ENCODE results near the gene MPC1.
A peak's percentile ranks its signal among the peaks of the same experiment; 100 is the strongest.

MPC1 gene

DNA sequence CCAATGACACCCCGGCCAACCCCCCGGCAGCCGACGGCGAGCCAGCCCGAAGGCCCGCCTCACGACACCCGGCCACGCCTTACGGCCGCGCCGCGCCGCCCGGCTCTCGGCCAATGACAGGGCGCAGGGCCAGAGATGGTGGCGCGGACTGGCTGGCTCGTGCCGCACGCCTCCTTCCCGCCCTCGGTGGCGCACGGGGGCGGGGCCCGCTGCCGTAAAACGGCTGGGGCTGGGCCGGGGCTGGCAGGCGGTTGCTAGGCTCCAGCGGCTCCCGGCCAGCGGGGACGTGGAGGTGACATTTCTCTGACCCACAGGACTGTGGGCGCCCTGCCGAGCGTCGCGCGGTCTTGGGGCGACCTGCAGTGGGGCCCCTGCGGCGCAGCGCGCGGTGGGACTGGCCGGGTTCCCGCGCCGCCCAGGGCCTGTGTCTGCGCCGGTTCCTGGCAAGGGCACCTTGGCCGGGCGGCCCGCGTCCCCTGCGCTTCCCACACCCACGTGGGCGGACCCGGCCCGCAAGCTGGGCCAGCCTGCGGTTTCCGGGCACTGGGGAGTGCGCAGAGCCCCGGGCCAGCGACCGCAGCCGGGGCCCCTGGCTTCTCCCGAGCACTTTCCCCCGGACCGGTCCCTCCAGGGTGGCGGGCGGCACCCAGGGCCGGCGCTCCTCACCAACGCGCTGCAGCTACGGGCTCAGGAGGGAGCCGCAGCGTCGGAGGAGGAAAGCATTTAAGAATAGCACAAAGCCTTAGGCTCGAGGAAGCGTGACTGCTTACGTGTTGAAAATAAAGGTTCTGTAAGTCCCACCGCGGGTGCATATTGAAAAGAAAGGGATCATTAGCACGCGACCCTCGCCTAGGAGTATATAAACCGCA is at the start of gene MPC1:
MPC1 (minus strand) TSS at position 8 of the 869 bp plus-strand sequence. CDS start 64 bp downstream, outside the sequence.
- Histone ChIP-seq H3K4me1 (ENCODE audit: insufficient read depth, low read length) (peaks cover 8% of the 10 kb centered on the region), H3K9ac (ENCODE audit: low read length) (peak within 1 kb of the TSS; percentile 71), H3K36me3 (ENCODE audit: insufficient read depth, low read length) (no peaks in the 10 kb centered on the region)

DNA sequence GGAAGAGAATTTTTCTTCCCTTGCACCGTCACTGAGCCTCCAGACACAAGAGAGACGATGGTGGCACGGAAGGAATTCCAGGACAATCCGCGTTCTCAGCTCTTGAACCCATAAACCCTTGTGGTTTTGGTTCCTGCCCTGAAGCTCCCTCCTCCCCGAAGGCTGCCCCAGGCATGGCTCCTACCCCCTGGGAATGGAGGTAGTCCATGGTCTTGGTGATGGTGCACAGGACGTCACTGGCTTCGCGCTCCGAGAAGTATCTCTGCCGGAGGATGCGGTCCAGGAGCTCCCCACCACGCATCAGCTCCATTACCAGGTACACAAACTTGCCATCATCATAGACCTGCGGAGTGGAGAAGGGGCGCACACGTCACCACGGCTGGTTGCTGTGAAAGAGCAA is 47.5 kb upstream of the MPC1 start:
- Histone ChIP-seq H3K9me3 (ENCODE audit: low read length) (no peaks in the 10 kb centered on the region), H3K9ac (ENCODE audit: low read length) (no peak overlapping the region), H3K27ac (ENCODE audit: low read depth, low read length) (no peak overlapping the region), H3K36me3 (ENCODE audit: insufficient read depth, low read length) (peaks cover 6% of the 10 kb centered on the region), H3K4me3 (ENCODE audit: low read depth in 1 of 2, low read length in 2 of 2) (no peak overlapping the region), H3K27me3 (ENCODE audit: control insufficient read depth in 1 of 2, insufficient read depth in 2 of 2, low read length in 2 of 2) (no peaks in the 10 kb centered on the region), H3K4me1 (ENCODE audit: insufficient read depth, low read length) (no peaks in the 10 kb centered on the region)

More for the DNA sequence above, at the start of gene MPC1:
- no peaks in the 10 kb centered on the region for H3K27me3 ChIP-seq (ENCODE audit: control insufficient read depth in 1 of 2, insufficient read depth in 2 of 2, low read length in 2 of 2)
- H3K27ac ChIP-seq (ENCODE audit: low read depth, low read length) = peak within 1 kb of the TSS; percentile 83
- no peaks in the 10 kb centered on the region for H3K9me3 ChIP-seq (ENCODE audit: low read length)
- H3K4me3 ChIP-seq (ENCODE audit: low read depth in 1 of 2, low read length in 2 of 2) = peak within 1 kb of the TSS; percentile 72 to 83

DNA sequence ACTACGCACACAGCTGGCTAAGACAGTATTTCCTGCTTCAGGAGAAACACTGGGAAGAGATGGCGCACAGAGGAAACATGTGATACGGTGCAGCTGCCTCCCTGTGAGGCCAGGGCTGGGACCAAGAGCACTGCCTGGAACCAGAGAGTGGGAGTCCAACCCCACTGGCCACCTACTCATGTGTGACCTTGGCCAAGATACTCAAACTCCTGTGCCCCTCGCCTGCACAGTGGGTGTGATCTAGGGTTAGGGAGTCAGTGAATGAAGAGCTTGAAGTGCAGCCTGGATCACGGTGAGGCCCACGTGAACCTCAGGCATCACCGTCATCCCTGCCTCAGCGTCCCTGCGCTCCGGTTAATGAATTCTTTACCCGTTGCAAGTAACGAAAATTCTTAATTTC is 41.7 kb upstream of the MPC1 start:
- no peaks in the 10 kb centered on the region for H3K27me3 ChIP-seq (ENCODE audit: control insufficient read depth in 1 of 2, insufficient read depth in 2 of 2, low read length in 2 of 2)
- H3K27ac ChIP-seq (ENCODE audit: low read depth, low read length) = no peak overlapping the region
- no peak overlapping the region for H3K9ac ChIP-seq (ENCODE audit: low read length)
- no peak overlapping the region for H3K4me3 ChIP-seq (ENCODE audit: low read depth in 1 of 2, low read length in 2 of 2)
- no peaks in the 10 kb centered on the region for H3K9me3 ChIP-seq (ENCODE audit: low read length)
- H3K36me3 ChIP-seq (ENCODE audit: insufficient read depth, low read length) = peaks cover 4% of the 10 kb centered on the region
- H3K4me1 ChIP-seq (ENCODE audit: insufficient read depth, low read length) = no peaks in the 10 kb centered on the region

DNA sequence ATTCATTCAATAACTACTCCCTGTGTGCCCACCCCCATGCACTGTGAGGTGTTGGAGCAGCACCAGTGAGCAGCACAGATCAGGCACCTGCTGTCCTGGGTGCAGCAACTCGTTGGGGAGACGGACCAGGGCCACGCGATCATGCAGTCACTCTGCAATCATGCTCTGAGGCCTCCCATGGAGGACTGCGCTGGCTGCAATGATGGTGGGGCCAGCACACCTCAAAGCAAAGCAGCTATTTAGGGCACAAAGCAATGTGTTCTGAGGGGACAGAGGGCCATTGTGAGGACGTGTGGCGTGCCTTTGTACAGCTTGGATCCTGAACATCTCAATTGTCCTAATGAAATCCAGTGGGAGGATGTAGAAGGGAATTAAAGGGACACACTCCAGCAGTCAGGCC is 41.0 kb upstream of the MPC1 start:
- Histone ChIP-seq H3K36me3 (ENCODE audit: insufficient read depth, low read length) (peaks cover 5% of the 10 kb centered on the region), H3K4me1 (ENCODE audit: insufficient read depth, low read length) (no peaks in the 10 kb centered on the region), H3K4me3 (ENCODE audit: low read depth in 1 of 2, low read length in 2 of 2) (no peak overlapping the region), H3K27me3 (ENCODE audit: control insufficient read depth in 1 of 2, insufficient read depth in 2 of 2, low read length in 2 of 2) (no peaks in the 10 kb centered on the region), H3K9me3 (ENCODE audit: low read length) (no peaks in the 10 kb centered on the region), H3K9ac (ENCODE audit: low read length) (no peak overlapping the region), H3K27ac (ENCODE audit: low read depth, low read length) (no peak overlapping the region)

DNA sequence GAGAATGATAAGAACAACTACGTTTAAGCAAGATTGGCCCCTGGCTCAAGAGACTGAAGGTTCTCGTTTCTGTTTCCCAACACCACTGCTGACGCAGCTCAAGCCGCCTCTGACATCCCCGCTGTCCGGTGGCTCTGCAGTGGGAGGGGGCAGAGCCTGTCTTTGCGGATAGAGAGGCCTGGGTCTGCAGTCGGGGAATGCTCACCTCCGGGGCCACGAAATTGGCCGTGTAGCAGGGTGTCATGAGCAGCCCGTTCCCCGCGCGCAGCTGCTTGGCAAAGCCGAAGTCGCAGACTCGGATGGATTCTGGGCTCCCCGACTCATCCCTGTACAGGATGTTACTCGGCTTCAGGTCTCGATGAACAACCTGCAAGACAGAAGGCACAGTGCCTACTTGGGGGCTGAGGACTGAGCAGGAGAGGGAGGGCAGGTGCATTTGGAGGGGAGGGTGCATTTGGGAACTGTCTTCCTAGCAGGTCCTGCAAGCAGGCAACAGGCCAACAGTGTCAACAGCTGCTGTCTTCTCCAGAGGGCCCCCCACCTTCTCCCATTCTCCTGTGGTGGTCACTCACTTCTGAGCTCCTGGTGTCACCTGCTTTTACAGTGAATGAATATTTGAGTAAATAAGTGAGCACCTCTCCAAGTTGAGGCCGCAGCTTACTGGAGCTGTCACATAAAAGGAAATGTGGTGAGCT is 40.5 kb upstream of the MPC1 start:
- Histone ChIP-seq H3K4me3 (ENCODE audit: low read depth in 1 of 2, low read length in 2 of 2) (no peak overlapping the region), H3K9me3 (ENCODE audit: low read length) (no peaks in the 10 kb centered on the region), H3K27me3 (ENCODE audit: control insufficient read depth in 1 of 2, insufficient read depth in 2 of 2, low read length in 2 of 2) (no peaks in the 10 kb centered on the region), H3K36me3 (ENCODE audit: insufficient read depth, low read length) (peaks cover 11% of the 10 kb centered on the region), H3K27ac (ENCODE audit: low read depth, low read length) (no peak overlapping the region), H3K9ac (ENCODE audit: low read length) (no peak overlapping the region), H3K4me1 (ENCODE audit: insufficient read depth, low read length) (no peaks in the 10 kb centered on the region)

DNA sequence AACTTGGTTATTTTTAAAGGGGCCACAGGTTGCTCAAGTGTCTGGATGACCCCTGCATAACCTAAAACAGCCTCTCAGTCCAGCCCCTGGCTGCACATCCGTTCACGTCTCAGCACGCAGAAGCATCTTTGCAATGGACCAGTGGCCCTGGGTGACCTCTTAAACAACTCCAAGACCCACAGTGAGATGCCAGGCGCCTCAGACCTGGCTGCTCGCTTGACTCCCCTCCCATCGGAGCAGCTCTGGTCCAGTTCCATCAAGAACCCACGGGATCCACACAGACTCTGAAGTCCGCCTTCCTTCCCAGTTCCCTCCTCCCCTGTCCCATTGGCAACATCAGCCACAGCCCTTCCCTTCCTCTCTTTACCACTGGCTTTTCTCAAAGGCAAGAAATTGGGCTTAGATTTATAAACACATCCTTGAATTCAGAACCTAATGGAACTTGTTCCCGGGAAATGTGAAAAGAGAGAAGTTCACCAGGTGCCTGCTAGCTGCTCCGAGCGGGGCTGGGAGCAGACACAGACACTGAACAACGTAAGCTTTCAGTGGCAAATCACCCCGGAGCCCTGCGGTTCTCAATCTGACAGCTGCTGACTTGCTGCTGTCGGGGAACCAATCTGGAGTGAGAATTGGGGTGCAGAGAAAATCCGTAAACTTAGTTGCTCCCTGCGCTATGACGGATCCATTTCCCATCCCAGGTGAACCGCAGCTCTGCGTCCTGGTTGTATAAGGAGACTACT is 39.6 kb upstream of the MPC1 start:
- H3K36me3 ChIP-seq (ENCODE audit: insufficient read depth, low read length) = peaks cover 12% of the 10 kb centered on the region
- no peaks in the 10 kb centered on the region for H3K27me3 ChIP-seq (ENCODE audit: control insufficient read depth in 1 of 2, insufficient read depth in 2 of 2, low read length in 2 of 2)
- H3K9me3 ChIP-seq (ENCODE audit: low read length) = no peaks in the 10 kb centered on the region
- H3K4me3 ChIP-seq (ENCODE audit: low read depth in 1 of 2, low read length in 2 of 2) = no peak overlapping the region
- no peak overlapping the region for H3K9ac ChIP-seq (ENCODE audit: low read length)
- no peaks in the 10 kb centered on the region for H3K4me1 ChIP-seq (ENCODE audit: insufficient read depth, low read length)
- no peak overlapping the region for H3K27ac ChIP-seq (ENCODE audit: low read depth, low read length)

DNA sequence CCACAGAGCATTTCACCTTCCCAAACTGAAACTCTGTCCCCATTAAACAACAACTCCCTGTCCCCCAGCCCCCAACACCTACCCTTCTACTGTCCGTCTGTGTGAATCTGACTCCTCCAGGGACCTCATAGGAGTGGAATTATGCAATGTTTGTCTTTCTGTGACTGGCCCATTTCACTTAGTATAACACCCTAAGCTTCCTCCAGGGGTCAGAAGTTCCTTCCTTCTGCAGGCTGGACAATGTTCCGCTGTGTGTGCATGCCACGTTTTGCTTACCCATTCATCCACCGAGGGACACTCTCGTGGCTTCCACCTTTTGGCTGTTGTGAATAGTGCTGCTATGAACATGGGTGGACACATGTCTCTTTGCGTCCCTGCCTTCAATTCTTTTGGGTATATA is 37.6 kb upstream of the MPC1 start:
- H3K36me3 ChIP-seq (ENCODE audit: insufficient read depth, low read length) = peaks cover 12% of the 10 kb centered on the region
- no peak overlapping the region for H3K9ac ChIP-seq (ENCODE audit: low read length)
- no peak overlapping the region for H3K4me3 ChIP-seq (ENCODE audit: low read depth in 1 of 2, low read length in 2 of 2)
- no peak overlapping the region for H3K27ac ChIP-seq (ENCODE audit: low read depth, low read length)
- H3K9me3 ChIP-seq (ENCODE audit: low read length) = no peaks in the 10 kb centered on the region
- no peaks in the 10 kb centered on the region for H3K4me1 ChIP-seq (ENCODE audit: insufficient read depth, low read length)
- no peaks in the 10 kb centered on the region for H3K27me3 ChIP-seq (ENCODE audit: control insufficient read depth in 1 of 2, insufficient read depth in 2 of 2, low read length in 2 of 2)

DNA sequence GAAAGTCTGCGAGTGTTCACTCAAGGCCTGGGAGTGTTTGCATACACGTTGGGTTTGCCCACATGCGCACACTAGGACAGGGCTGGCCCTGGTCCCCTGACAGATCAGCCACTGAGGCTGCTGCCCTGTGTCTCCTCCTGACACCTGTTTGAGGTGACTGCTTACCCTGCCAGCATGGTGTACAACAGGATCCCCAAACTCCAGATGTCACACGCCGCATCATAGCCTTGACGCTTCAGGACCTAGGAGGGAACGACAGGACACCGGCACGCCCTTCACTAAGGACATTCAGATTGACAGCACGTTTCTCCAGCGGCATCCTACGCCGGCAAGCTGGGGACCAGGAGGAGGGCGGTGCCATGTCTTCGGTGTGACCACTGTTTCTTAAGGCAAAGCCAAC is 37.0 kb upstream of the MPC1 start:
- peaks cover 12% of the 10 kb centered on the region for H3K36me3 ChIP-seq (ENCODE audit: insufficient read depth, low read length)
- H3K27ac ChIP-seq (ENCODE audit: low read depth, low read length) = no peak overlapping the region
- H3K4me3 ChIP-seq (ENCODE audit: low read depth in 1 of 2, low read length in 2 of 2) = no peak overlapping the region
- no peaks in the 10 kb centered on the region for H3K9me3 ChIP-seq (ENCODE audit: low read length)
- no peaks in the 10 kb centered on the region for H3K4me1 ChIP-seq (ENCODE audit: insufficient read depth, low read length)
- no peaks in the 10 kb centered on the region for H3K27me3 ChIP-seq (ENCODE audit: control insufficient read depth in 1 of 2, insufficient read depth in 2 of 2, low read length in 2 of 2)
- H3K9ac ChIP-seq (ENCODE audit: low read length) = no peak overlapping the region

DNA sequence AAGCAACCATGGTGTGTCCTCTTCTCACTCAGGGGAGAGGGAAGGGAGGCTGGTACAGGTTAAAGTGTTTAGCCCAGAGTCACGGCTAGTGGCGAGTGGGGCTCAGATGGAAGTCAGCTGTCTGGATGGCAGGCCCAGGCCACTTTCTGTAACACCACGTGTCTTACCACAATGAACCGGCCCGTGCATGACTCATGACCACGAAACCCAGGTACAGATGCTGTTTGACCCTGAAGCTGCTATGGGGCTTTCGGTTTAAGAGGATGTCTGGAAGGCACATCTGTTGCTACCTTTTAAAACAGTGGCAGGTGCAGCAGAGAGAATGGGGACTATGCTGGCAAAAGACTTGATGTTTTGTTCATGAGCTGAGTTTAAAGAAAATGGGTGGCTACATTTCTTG is 36.5 kb upstream of the MPC1 start:
- H3K36me3 ChIP-seq (ENCODE audit: insufficient read depth, low read length) = peaks cover 12% of the 10 kb centered on the region
- no peak overlapping the region for H3K27ac ChIP-seq (ENCODE audit: low read depth, low read length)
- no peaks in the 10 kb centered on the region for H3K9me3 ChIP-seq (ENCODE audit: low read length)
- H3K27me3 ChIP-seq (ENCODE audit: control insufficient read depth in 1 of 2, insufficient read depth in 2 of 2, low read length in 2 of 2) = no peaks in the 10 kb centered on the region
- H3K9ac ChIP-seq (ENCODE audit: low read length) = no peak overlapping the region
- no peaks in the 10 kb centered on the region for H3K4me1 ChIP-seq (ENCODE audit: insufficient read depth, low read length)
- no peak overlapping the region for H3K4me3 ChIP-seq (ENCODE audit: low read depth in 1 of 2, low read length in 2 of 2)

DNA sequence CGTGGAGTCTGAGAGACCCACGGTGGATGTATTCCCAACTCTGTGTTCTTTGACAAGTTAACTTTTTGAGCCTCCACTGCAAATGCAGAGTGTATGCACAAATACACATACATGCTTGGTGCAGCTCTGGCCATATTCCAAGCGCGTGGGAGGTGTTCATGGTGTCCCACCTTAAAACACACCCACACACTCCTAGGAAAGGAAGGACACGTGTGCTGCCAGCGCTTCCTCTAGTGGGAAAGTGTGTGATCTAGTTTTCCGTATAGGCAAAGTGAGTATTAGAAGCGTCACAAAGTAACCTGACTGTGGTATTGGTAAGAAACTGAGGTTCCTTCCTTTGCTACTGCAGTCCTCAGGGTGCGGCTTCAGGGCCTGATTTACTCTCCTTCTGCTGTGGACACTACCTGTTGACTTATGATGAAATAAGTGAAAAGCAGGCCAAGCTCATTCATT is 36.0 kb upstream of the MPC1 start:
- Histone ChIP-seq H3K4me1 (ENCODE audit: insufficient read depth, low read length) (no peaks in the 10 kb centered on the region), H3K27me3 (ENCODE audit: control insufficient read depth in 1 of 2, insufficient read depth in 2 of 2, low read length in 2 of 2) (no peaks in the 10 kb centered on the region), H3K4me3 (ENCODE audit: low read depth in 1 of 2, low read length in 2 of 2) (no peak overlapping the region), H3K9ac (ENCODE audit: low read length) (no peak overlapping the region), H3K27ac (ENCODE audit: low read depth, low read length) (no peak overlapping the region), H3K9me3 (ENCODE audit: low read length) (no peaks in the 10 kb centered on the region), H3K36me3 (ENCODE audit: insufficient read depth, low read length) (peaks cover 11% of the 10 kb centered on the region)

DNA sequence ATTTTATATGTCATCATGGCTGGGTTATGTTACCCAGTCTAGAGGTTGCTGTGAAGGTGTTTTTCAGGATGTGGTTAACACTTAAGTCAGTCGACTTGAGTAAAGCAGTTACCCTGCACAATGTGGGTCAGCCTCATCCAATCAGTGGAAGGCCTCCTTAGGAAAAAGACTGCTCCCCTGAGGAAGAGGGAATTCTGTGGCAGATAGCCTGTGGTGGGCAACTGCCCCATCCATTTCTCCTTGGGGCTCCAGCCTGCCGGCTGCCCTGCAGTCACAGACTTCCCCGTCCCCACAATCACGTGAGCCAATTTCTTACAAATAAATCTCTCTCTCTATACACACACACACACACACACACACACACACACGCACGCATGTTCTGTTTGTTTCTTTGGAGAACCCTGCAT is 34.5 kb upstream of the MPC1 start:
- H3K27me3 ChIP-seq (ENCODE audit: control insufficient read depth in 1 of 2, insufficient read depth in 2 of 2, low read length in 2 of 2) = no peaks in the 10 kb centered on the region
- H3K36me3 ChIP-seq (ENCODE audit: insufficient read depth, low read length) = peaks cover 8% of the 10 kb centered on the region
- H3K9ac ChIP-seq (ENCODE audit: low read length) = no peak overlapping the region
- no peaks in the 10 kb centered on the region for H3K9me3 ChIP-seq (ENCODE audit: low read length)
- no peak overlapping the region for H3K4me3 ChIP-seq (ENCODE audit: low read depth in 1 of 2, low read length in 2 of 2)
- no peaks in the 10 kb centered on the region for H3K4me1 ChIP-seq (ENCODE audit: insufficient read depth, low read length)
- H3K27ac ChIP-seq (ENCODE audit: low read depth, low read length) = no peak overlapping the region
